GM21447 (cell line): Measurements from ENCODE around the gene NT5E.
"Not testable (repeated sequence)": the region's sequence is repeated elsewhere in the genome, so short reads cannot be mapped to it uniquely, and the experiment has no call there.

ENCODE experiments used
- ATAC-seq: cut with Tn5 transposase; IDR thresholded peaks from one replicate; pipeline ENCODE4 v1.9.1; 2021; ENCODE audit not compliant: unreplicated experiment

Gene NT5E

GRCh38 chr6:85449818-85450759, at the start of gene NT5E:
NT5E (plus strand) TSS chr6:85450083; CDS start chr6:85450140, 57 bp downstream.
- peak; percentile 80 for ATAC-seq

DNA sequence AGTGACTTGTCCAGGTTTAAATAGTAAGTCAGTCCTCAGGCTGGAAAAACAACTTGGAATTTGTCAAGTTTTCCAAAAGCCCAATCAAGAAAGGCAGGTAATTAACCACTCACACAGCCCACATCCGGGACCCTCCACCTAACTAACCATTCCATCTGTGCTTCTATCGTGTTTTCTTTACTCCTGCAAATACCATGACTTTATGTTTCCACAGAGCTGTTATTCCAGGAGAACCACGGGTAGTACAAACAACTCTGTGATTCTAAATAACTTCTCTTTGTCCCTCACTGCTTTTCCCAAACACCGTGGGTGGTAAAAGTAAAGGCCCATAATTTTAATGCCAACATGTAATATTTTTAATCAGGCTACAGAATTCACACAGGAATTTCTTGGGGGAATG, 49.6 kb upstream of the NT5E start:
- no peak for ATAC-seq

DNA sequence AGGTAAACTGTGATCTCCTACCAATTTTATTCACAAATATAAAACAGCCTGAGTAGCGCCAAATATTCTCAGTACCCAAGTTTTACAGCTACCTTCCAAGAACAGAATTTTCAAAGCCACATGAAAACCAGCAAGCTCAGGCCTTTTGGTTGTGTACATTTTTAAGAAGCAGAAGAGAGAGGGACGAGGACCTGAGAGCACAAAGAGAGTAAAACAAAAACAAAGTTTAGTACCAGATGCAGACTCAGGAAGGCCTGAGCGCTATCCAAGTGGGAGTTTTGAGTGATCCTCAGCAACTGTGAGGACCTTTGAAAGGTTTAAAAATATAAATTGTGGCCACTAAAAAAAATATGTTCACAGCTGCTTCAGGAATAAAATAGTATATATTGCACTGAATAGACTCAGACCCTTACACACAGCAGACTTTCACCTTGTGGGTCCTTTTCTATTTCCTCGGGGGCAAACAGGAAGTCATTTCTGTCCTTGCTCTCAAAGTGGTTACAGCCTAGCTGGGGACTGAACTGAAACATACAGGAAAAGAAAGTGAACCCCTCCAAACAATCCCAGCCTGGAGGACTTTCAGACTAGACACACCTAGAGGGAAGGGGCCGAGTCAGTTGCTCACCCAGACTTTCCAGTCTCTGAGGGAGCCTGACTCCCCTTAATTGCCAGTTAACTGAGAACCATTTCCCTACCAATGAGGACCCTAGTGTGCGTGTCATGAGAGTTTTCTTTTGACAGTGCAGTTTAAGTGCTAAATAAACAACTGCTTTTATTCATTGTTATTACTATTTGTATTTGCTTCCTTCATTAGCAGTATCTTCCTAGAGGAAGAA, 48.5 kb upstream of the NT5E start:
- ATAC-seq, result no peak

DNA sequence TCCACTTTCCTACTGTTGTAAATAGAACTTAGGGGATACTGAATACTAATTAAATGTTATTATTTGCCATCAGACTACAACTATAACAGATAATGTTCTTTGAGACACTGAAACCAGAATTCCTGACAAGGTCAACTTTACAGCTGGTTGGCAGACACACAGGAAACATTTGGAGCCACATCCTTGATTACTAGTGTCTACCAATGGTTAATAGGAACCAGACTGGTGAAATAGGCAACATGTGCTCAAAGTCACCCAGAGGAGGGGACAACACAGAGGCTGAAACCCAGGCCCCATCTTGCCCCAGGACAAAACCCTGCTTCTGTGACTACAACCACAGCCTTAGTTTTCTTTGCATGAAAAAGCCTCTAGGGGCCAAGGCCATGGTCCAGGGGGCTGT, 47.8 kb upstream of the NT5E start:
- ATAC-seq, result no peak

DNA sequence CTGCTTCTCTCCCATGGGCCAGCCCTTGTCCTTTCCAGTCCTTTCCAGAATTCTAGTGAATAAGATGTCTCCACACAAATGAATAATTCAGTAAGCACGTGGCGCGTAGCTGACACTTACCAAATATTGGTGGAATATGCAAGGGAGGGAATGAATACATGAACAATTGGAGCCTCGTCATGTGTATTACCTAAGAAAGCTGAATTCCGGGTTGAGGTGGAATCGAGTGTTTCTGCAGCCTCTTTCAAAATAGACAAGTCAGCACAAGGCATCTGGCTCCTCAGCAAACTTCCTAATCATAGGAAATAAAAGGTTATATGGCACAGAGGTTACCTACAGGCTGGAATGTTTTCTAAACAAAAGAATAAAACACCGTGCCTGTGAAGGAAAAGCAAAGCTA, 47.0 kb upstream of the NT5E start:
- ATAC-seq, result no peak

- no peak for ATAC-seq
These were observed 46.4 kb upstream of the NT5E start for GRCh38 chr6:85403331-85404015.

GRCh38 chr6:85404016-85404563, 45.8 kb upstream of the NT5E start:
- not testable (repeated sequence) for ATAC-seq

GRCh38 chr6:85404564-85405174, 45.2 kb upstream of the NT5E start:
- ATAC-seq, result peak; percentile 15

DNA sequence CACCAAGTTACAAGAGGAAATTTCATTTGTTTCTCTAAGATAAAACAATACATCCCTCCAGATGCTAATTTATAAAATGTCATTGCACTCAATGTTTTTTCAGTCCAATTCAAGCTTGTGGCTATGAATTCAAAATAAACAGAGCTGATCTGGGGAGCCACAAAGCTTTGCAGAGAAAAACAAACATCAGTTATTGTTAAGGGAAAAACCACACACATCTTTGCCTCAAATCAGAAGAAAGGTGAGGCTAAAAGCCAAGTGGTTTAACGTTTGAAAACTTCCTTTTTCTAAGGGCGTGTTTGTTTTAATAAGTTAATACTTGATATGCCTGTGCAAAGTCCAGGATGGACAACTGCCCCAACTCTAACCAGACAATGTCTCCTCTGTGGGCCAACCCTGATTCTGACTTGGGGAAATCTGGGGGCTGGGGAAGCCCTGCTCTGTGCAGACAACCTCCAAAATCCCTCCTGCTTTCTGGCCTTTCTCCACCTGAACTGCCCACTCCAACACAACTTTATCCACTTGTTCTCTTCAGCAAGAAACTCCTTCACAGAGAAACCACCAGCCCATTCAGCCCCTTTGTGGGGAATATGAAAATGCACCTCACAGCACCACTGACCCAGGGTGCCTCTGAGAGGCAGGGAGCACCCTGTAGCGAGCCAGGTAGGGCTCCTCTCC, 44.6 kb upstream of the NT5E start:
- ATAC-seq, result peak; percentile 69

GRCh38 chr6:85405853-85406198, 44.1 kb upstream of the NT5E start:
- ATAC-seq, result peak; percentile 9

DNA sequence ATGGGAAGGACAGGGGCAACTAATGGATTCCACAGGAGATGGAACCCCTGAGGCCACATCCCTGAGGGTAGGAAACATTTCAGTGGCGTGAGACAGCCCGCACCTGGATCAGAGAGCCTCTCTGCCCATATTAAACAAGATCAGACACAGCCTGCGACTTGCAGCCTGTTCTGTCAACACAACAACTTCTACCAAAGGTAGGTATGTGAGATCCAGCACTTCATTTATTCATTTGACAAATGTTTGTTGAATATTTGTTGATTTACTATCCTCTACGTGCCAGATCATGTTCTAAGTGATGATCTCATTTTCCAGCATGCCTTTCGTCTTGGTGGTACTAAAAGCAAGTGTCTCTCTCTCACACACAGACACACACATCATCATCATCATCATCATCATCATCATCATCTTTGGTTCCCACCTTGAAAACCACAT, 43.2 kb upstream of the NT5E start:
- ATAC-seq, result no peak

DNA sequence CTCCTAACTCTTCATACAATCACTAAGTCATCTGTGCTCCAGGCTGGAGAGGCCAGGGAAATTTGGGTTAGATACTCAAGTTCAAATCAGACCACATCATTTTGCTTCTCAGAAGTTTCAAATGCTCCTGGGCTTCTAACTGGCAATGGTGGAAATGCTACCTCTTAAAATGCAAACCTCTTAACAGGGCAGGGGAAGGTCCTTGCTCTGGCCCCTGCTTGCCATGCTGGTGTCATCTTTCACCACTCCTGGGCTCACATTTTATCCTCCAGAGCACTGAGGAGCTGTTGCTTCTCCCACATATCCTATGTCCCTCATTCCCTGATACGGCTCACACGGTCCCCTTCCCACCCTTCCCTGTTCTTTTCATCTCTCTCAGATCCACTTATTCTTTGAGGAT, 41.8 kb upstream of the NT5E start:
- ATAC-seq, result no peak

DNA sequence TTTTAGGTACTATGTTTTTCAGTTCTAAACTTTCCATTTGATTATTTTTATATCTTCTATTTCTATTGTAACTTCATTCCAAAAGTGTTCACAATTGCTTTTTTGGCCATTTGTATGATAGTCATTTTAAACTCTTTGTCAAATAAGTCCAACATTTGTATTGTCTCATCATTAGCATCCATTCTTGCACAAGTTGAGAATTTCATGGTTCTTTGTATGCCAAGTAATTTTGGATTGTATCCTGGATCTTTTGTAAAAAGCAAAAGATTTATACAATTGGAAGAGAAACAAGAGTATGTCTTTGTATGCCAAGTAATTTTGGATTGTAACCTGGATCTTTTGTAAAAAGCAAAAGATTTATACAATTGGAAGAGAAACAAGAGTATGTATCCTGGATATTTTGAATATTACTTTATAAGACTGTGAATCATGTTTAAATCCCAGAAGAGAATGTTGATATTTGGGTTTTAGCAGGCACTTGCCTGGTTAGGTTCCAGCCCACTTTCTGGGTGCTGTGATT, 36.9 kb upstream of the NT5E start:
- no peak for ATAC-seq

GRCh38 chr6:85416049-85416448, 33.8 kb upstream of the NT5E start:
- ATAC-seq, result no peak

GRCh38 chr6:85416766-85417165, 33.1 kb upstream of the NT5E start:
- ATAC-seq, result no peak

DNA sequence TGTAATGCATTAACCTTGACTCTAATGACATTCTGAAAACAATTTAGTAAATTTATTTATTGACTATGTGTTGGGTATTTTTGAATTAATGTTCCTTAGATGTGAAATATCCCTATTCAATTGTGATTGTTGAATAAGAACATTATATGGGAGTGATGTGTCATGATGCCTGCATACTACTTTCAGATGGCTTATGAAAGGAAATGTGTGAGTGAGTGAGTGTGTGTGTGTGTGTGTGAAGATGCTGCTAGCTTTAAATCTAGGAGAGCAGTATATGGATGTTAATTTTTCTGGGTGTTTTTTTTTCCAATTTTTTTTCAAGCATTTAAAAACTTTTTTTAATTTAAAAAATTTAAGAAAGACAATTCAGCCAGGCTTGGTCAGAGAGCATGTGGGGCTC, 32.5 kb upstream of the NT5E start:
- no peak for ATAC-seq

GRCh38 chr6:85418059-85418458, 31.8 kb upstream of the NT5E start:
- ATAC-seq, result no peak

GRCh38 chr6:85419046-85419759, 30.7 kb upstream of the NT5E start:
- ATAC-seq, result peak; percentile 78

DNA sequence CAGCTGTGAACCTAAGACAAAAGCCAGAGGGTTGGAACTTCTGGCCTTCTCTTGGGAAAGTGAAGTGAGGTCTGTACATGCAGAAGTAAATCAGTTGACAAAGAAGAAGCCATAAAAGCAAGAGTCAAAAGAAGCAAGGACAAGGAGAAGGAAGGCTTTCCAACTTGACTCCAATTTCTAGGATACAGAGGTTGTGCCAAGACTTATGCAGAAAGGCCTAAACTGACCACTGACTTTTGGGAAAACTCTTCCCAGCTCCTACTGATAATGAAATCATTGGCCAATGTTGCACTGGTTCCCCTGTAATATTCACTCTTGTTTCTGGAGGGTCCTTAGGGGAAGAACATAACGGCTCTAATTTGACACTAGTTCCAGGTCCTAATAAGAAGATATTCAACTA, 29.3 kb upstream of the NT5E start:
- ATAC-seq, result no peak
